Measurements from ENCODE around the gene ROBO1.

- peak; percentile 82 for TF ChIP-seq CTCF (conservative IDR thresholded peaks at IDR 0.05)
- no peak for TF ChIP-seq ZFX (IDR thresholded peaks at IDR 0.05)
These were observed 405.9 kb downstream of the ROBO1 start for GRCh38 chr3:79361748-79362378.
